Gastroesophageal sphincter (tissue), 3 donors: Measurements from ENCODE around the gene TMEM101.

Experiments used
- EP300 ChIP-seq: sonication (generic); formaldehyde crosslinking; IDR thresholded peaks from one replicate; pipeline ENCODE4 v1.6.1; 2017; ENCODE audit warnings: antibody characterized with exemption, mild to moderate bottlenecking
- POLR2A ChIP-seq, 2 donors: fragments of 450-650 bp; IDR thresholded peaks; one replicate each; pipeline ENCODE4 v1.6.1; 2017; ENCODE audit warnings: antibody characterized with exemption in 2 of 2, mild to moderate bottlenecking in 2 of 2, moderate library complexity in 1 of 2
- TF ChIP-seq, protein P1 (sequence below), 4 experiments: fragments of 200-600 bp in 2 of 4; fragments of 450-650 bp in 2 of 4; sonication (generic) in 1 of 4; IDR thresholded peaks; one replicate each; pipeline ENCODE4 v1.5.1; 2017 to 2019; ENCODE audit warnings: antibody characterized with exemption in 4 of 4, mild to moderate bottlenecking in 2 of 4, moderate library complexity in 2 of 4

DNA sequence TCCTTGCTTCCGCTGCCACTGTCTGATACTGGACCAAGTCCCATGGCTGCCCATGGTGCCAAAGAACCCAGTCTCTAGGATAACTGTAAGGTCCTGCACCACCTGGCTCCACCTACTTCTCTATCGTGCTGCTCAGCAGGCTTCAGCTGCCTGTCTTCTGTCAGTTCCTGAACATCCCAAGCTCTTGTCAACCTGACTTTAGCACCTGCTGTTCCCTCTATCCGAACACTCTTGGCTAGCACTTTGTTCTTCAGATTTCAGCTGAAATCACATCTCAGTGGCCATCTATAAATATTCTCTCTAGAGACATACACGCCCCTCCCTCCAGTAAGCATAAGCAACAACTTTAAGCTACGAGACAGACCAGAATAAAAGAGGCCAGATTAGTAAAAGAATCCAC lies 15.0 kb upstream of the TMEM101 start:
- TF ChIP-seq, protein P1, sequence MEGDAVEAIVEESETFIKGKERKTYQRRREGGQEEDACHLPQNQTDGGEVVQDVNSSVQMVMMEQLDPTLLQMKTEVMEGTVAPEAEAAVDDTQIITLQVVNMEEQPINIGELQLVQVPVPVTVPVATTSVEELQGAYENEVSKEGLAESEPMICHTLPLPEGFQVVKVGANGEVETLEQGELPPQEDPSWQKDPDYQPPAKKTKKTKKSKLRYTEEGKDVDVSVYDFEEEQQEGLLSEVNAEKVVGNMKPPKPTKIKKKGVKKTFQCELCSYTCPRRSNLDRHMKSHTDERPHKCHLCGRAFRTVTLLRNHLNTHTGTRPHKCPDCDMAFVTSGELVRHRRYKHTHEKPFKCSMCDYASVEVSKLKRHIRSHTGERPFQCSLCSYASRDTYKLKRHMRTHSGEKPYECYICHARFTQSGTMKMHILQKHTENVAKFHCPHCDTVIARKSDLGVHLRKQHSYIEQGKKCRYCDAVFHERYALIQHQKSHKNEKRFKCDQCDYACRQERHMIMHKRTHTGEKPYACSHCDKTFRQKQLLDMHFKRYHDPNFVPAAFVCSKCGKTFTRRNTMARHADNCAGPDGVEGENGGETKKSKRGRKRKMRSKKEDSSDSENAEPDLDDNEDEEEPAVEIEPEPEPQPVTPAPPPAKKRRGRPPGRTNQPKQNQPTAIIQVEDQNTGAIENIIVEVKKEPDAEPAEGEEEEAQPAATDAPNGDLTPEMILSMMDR (IDR thresholded peaks at IDR 0.05): no peak
- TF ChIP-seq EP300 (no peak), POLR2A (IDR thresholded peaks at IDR 0.05) (no peak)
